OCI-LY3 (cell line): ENCODE measurements around the gene MORF4L2.
"Not testable (repeated sequence)": the region's sequence is repeated elsewhere in the genome, so short reads cannot be mapped to it uniquely, and the experiment has no call there.

ENCODE experiments used
- CTCF ChIP-seq: fragments of 200-600, 300-600 bp; sonication (generic); IDR thresholded peaks from 2 replicates; pipeline ENCODE4 v1.5.1; 2014; ENCODE audit warnings: antibody characterized with exemption, low read length, low read depth
- EZH2phosphoT487 ChIP-seq: fragments of 200-600 bp; shearing (Covaris generic); IDR thresholded peaks from 2 replicates; pipeline ENCODE4 v1.6.1; 2018; ENCODE audit warnings: antibody characterized with exemption, mixed run types, low read depth

- not testable (repeated sequence) for TF ChIP-seq CTCF, EZH2phosphoT487
Measured at GRCh38 chrX:103659460-103659859, 27.0 kb downstream of the MORF4L2 start.
